Medulla oblongata (tissue), 1 donor: ENCODE measurements around the gene CAMK2A.
"Not testable (repeated sequence)": the region's sequence is repeated elsewhere in the genome, so short reads cannot be mapped to it uniquely, and the experiment has no call there.

ENCODE experiments used
- DNase-seq: peaks from one replicate; pipeline ENCODE4 v3.0.0-alpha.2; 2015; ENCODE audit errors: extremely low spot score

The CAMK2A gene

GRCh38 chr5:150236981-150237754, 52.4 kb downstream of the CAMK2A start:
- DNase-seq: no peak

- no peak for DNase-seq
Observed at GRCh38 chr5:150236313-150236712, 53.3 kb downstream of the CAMK2A start.

GRCh38 chr5:150235500-150235854, 54.1 kb downstream of the CAMK2A start:
- no peak for DNase-seq

- DNase-seq: peak; percentile 32
Observed at GRCh38 chr5:150234576-150235499, 54.7 kb downstream of the CAMK2A start.

- DNase-seq: not testable (repeated sequence)
Observed at GRCh38 chr5:150233706-150234105, 55.9 kb downstream of the CAMK2A start.

- no peak for DNase-seq
Observed at GRCh38 chr5:150230842-150231241, 58.7 kb downstream of the CAMK2A start.

GRCh38 chr5:150229571-150229970, 60.0 kb downstream of the CAMK2A start:
- DNase-seq: no peak

- DNase-seq: no peak
Observed at GRCh38 chr5:150227606-150228273, 61.8 kb downstream of the CAMK2A start.

GRCh38 chr5:150227036-150227435, 62.5 kb downstream of the CAMK2A start:
- no peak for DNase-seq

- DNase-seq: no peak
Observed at GRCh38 chr5:150224483-150225027, 65.0 kb downstream of the CAMK2A start.

GRCh38 chr5:150223474-150223873, 66.1 kb downstream of the CAMK2A start:
- no peak for DNase-seq

GRCh38 chr5:150222906-150223305, 66.7 kb downstream of the CAMK2A start:
- DNase-seq: no peak

GRCh38 chr5:150221471-150221870, 68.1 kb downstream of the CAMK2A start:
- DNase-seq: no peak

GRCh38 chr5:150219861-150220260, 69.7 kb downstream of the CAMK2A start:
- no peak for DNase-seq

- DNase-seq: no peak
Observed at GRCh38 chr5:150219142-150219541, 70.4 kb downstream of the CAMK2A start.

GRCh38 chr5:150218693-150219035, 70.9 kb downstream of the CAMK2A start:
- no peak for DNase-seq

GRCh38 chr5:150217873-150218692, 71.5 kb downstream of the CAMK2A start:
- peak; percentile 94 for DNase-seq

- no peak for DNase-seq
Observed at GRCh38 chr5:150217038-150217437, 72.5 kb downstream of the CAMK2A start.

GRCh38 chr5:150215979-150216944, 73.3 kb downstream of the CAMK2A start:
- no peak for DNase-seq

- DNase-seq: no peak
Observed at GRCh38 chr5:150214289-150214688, 75.3 kb downstream of the CAMK2A start.
